ENCODE measurements around the gene DPP6. TPM values are rescaled to one million over a fixed set of nuclear protein-coding genes. Genes with fewer than 3 reads are reported as not detected.

The DPP6 gene
- total and polyA plus RNA-seq, 10 donors, result 0.11 to 8.7 (median 3.0) TPM

DNA sequence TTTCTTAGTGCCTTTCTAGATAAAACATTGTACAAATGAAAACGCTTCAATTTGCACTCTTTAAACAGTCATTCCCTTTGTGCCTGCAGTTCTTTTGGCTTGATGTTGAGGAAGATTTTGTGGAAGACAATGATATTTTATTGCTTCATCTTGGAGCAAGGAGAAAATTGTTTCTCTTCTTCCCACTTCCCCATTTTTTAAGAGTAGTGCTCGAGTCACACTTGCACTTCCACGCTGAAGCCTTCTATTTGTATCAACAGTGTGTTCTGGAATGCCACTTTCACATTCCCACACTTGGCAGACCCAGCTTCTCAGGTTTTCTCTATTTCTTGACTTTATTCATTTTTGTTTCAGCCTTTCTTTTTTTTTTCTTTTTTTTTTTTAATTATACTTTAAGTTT, 581.4 kb downstream of the DPP6 start:
- Histone ChIP-seq H3K4me3 (no peak overlapping the region), H3K27me3 (replicated peaks in 1 of 7) (no peaks in the 10 kb centered on the region), H3K27ac (no peak overlapping the region), H3K9me3 (peaks cover 0 to 43% (median 19%) of the 10 kb centered on the region in 8 donors), H3K36me3 (no peaks in the 10 kb centered on the region), H3K4me1 (no peaks in the 10 kb centered on the region)
- DNase-seq, result no peak
- 71 to 85% (median 78%) methylated on average over 3 of the region's 3 CpGs for WGBS, 5 donors
- intact Hi-C loops (cut with DNase I; ENCODE audit: low total_unique reads), result no loop called here
- no peak for TF ChIP-seq POLR2AphosphoS5 (IDR thresholded peaks at IDR 0.05)
- TF ChIP-seq POLR2A (IDR thresholded peaks at IDR 0.05), result no peak
- TF ChIP-seq, protein P1, sequence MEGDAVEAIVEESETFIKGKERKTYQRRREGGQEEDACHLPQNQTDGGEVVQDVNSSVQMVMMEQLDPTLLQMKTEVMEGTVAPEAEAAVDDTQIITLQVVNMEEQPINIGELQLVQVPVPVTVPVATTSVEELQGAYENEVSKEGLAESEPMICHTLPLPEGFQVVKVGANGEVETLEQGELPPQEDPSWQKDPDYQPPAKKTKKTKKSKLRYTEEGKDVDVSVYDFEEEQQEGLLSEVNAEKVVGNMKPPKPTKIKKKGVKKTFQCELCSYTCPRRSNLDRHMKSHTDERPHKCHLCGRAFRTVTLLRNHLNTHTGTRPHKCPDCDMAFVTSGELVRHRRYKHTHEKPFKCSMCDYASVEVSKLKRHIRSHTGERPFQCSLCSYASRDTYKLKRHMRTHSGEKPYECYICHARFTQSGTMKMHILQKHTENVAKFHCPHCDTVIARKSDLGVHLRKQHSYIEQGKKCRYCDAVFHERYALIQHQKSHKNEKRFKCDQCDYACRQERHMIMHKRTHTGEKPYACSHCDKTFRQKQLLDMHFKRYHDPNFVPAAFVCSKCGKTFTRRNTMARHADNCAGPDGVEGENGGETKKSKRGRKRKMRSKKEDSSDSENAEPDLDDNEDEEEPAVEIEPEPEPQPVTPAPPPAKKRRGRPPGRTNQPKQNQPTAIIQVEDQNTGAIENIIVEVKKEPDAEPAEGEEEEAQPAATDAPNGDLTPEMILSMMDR (IDR thresholded peaks at IDR 0.05 in 8 of 11, conservative IDR thresholded peaks at IDR 0.05 in 3 of 11), result no peak

DNA sequence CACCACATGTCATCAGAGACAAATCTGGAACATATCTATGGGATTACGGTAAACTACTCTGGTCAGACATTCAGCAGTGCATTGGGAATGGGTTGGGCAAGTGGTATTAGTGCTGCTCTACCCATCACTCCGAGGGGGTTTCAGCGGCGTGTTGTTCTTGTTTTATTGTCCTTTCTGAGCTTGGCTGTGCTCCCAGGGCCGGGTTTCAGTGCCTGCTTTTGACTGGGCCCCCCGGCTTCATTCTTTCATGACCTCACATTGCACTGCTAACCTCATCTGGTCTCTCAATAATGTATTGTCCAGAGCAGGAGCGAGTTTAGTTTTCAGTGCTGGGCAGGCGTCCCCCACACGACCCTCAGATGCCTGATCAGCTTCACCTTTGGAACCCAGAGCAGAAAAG, 586.1 kb downstream of the DPP6 start:
- Histone ChIP-seq H3K27me3 (replicated peaks in 1 of 7) (no peaks in the 10 kb centered on the region), H3K27ac (no peak overlapping the region), H3K9me3 (peaks cover 0 to 44% (median 19%) of the 10 kb centered on the region in 8 donors), H3K4me1 (no peaks in the 10 kb centered on the region), H3K36me3 (no peaks in the 10 kb centered on the region), H3K4me3 (no peak overlapping the region)
- no peak for TF ChIP-seq POLR2AphosphoS5 (IDR thresholded peaks at IDR 0.05)
- no peak for TF ChIP-seq POLR2A (IDR thresholded peaks at IDR 0.05)
- TF ChIP-seq, protein P1 (IDR thresholded peaks at IDR 0.05 in 8 of 11, conservative IDR thresholded peaks at IDR 0.05 in 3 of 11), result no peak
- WGBS, 5 donors, result 60 to 82% (median 68%) methylated on average over 9 of the region's 9 CpGs
- no peak for DNase-seq
- intact Hi-C loops (cut with DNase I; ENCODE audit: low total_unique reads), result no loop called here

DNA sequence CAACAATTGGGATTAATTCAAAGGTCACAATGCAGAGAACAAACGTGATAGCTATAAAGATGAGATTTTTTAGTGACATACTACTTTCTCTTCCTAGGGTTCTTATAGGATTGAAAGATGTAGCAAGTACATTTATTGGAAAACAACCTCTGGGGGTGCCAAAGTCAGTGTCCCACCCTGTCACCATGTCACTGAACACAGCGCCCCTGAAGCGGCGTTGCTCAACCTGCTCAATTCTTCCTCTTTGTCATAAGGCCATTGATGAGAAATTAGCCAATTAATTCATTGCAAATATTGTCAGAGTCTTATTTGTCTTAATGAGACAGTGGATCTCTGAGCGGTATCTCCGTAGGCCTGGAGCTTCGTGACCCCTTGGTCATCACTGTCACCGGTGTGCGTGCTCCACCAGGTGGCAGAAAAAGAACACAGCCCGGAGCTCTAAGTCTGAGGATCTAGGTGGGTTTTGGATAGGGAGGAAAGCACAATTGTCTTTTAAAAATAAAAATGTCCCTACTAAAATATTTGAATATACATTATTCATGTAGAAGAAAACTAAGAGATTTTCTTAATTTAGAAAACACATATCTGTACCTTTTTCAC, 588.2 kb downstream of the DPP6 start:
- 54 to 73% (median 60%) methylated on average over 10 of the region's 10 CpGs for WGBS, 5 donors
- no peak for DNase-seq
- TF ChIP-seq POLR2AphosphoS5 (IDR thresholded peaks at IDR 0.05), result no peak
- no peak for TF ChIP-seq POLR2A (IDR thresholded peaks at IDR 0.05)
- TF ChIP-seq, protein P1 (IDR thresholded peaks at IDR 0.05 in 8 of 11, conservative IDR thresholded peaks at IDR 0.05 in 3 of 11), result no peak
- no peaks in the 10 kb centered on the region for H3K27me3 ChIP-seq (replicated peaks in 1 of 7)
- H3K4me1 ChIP-seq, result no peaks in the 10 kb centered on the region
- no peak overlapping the region for H3K27ac ChIP-seq
- peaks cover 0 to 32% (median 15%) of the 10 kb centered on the region in 8 donors for H3K9me3 ChIP-seq
- H3K36me3 ChIP-seq, result no peaks in the 10 kb centered on the region
- intact Hi-C loops (cut with DNase I; ENCODE audit: low total_unique reads), result no loop called here
- no peak overlapping the region for H3K4me3 ChIP-seq

DNA sequence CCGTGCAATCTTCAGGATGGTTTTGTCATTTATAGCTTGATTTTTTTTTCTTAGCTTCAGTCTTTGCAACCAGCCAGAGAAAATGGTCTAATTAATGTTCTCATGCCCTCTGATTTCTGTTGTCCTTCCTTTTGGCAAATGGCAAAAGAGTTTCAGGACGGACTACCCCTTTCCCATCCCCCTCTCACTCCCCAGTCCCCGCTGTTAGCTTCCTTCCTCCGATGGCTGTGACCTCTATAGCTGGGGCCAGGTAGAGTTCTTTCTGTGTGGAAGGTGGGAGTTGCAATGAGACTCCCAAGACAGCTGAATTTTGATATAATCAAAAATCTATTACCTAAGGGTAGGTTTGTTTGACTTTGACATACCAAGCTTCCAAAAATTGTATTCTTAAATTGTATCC, 588.7 kb downstream of the DPP6 start:
- H3K27ac ChIP-seq, result no peak overlapping the region
- H3K4me3 ChIP-seq, result no peak overlapping the region
- no peak for DNase-seq
- no peaks in the 10 kb centered on the region for H3K27me3 ChIP-seq (replicated peaks in 1 of 7)
- intact Hi-C loops (cut with DNase I; ENCODE audit: low total_unique reads), result no loop called here
- H3K4me1 ChIP-seq, result no peaks in the 10 kb centered on the region
- H3K36me3 ChIP-seq, result no peaks in the 10 kb centered on the region
- peaks cover 0 to 27% (median 10%) of the 10 kb centered on the region in 8 donors for H3K9me3 ChIP-seq
- no peak for TF ChIP-seq POLR2A (IDR thresholded peaks at IDR 0.05)
- TF ChIP-seq, protein P1 (IDR thresholded peaks at IDR 0.05 in 8 of 11, conservative IDR thresholded peaks at IDR 0.05 in 3 of 11), result no peak
- no peak for TF ChIP-seq POLR2AphosphoS5 (IDR thresholded peaks at IDR 0.05)
- WGBS, 5 donors, result 31 to 54% (median 45%) methylated on average over 4 of the region's 4 CpGs
